HS-5 (cell line): Measurements from ENCODE around the gene TRABD.

Experiments used
- DNase-seq: peaks from one replicate; pipeline ENCODE4 v3.0.0-alpha.2; 2012; ENCODE audit warnings: low read depth

The TRABD gene

DNA sequence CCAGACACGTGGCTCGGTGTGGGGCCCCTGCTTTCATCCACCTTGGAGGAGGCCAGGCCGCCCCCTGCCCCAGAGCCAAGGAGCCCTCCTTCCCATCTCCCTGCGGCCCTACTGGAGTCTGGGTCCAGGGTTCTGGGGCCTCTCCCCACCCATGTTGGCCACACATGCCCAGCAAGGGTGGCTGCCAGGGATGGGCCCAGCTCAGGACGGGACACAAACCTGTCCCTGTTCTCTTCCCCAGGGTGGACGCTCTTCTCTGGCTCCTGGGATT is 10.6 kb upstream of the TRABD start:
- DNase-seq, result no peak

GRCh38 chr22:50175921-50176849 is 9.5 kb upstream of the TRABD start:
- DNase-seq, result no peak

- DNase-seq, result no peak
These were observed 8.7 kb upstream of the TRABD start for GRCh38 chr22:50176850-50177536.

DNA sequence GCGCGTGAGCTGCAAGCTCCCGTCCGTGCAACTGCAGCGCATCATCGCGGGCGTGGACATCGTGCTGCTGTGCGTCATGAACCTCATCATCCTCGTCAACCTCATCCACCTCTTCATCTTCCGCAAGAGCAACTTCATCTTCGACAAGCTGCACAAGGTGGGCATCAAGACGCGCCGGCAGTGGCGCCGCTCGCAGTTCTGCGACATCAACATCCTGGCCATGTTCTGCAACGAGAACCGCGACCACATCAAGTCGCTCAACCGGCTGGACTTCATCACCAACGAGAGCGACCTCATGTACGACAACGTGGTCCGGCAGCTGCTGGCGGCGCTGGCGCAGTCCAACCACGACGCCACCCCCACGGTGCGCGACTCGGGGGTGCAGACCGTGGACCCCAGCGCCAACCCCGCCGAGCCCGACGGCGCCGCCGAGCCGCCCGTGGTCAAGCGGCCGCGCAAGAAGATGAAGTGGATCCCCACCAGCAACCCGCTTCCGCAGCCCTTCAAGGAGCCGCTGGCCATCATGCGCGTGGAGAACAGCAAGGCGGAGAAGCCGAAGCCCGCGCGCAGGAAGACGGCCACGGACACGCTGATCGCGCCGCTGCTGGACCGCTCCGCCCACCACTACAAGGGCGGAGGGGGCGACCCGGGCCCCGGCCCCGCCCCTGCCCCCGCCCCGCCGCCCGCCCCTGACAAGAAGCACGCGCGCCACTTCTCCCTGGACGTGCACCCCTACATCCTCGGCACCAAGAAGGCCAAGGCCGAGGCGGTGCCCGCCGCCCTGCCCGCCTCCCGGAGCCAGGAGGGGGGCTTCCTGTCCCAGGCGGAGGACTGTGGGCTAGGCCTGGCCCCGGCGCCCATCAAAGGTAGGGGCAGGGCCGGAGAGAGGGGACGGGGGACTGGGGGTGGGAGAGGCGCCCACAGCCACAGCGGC is 7.9 kb upstream of the TRABD start:
- no peak for DNase-seq

DNA sequence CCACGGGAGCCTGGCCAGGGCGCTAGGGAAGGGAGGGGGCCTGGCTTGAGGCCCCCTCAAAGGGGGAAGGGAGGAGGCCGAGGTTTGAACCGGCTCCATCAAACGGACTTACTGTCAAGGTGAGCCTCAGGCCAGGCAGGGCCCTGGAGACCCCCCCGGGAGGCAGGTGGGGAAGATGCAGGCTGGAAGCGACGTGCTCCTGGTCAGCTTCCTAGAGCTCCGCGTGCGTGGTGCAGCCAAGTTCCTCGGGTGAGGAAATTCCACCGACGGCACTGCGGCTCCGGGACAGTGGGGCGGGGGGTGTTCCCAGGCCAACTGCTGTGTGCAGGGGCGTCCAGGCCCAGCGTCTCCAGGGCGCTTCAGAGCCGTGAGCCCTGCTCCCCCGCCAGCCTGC is 7.2 kb upstream of the TRABD start:
- no peak for DNase-seq

- DNase-seq, result no peak
These were observed 6.5 kb upstream of the TRABD start for GRCh38 chr22:50178871-50179869.

- no peak for DNase-seq
These were observed 5.6 kb upstream of the TRABD start for GRCh38 chr22:50179937-50180726.

DNA sequence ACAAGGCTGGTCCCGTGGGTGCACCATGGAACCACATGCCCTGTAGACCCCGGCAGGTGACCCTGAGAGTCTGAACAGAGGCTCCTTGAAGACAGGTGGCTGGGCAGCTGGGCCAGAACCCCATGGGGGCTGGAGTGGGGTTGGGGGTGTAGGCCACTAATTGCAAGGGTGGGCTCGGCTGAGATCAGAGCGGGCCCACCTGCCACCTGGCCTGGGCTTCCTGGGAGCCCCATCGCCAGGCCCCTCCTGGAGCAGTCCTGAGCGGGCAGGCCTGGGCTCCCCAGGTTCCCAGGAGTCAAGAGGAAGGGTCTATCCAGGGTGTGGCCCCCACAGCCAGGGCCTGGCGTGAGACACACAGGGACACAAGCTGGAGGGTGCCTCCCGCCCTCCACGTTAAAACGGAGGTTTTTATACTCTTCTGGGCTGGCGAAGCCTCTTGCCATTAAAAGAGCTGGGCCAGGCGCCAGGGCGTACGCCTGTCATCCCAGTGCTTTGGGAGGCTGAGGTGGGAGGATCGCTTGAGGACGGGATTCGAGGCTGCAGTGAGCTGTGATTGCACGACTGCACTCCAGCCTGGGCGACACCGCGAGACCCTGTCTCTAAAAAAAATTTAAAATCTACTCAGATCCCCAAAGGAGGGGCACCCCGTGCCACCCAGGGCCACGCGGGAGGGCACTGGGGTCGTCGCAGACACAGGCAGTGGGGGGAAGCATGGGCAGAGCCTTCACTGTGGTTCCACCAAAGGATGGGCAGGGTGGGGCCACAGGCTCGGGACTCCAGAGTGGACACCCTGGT is 4.8 kb upstream of the TRABD start:
- DNase-seq, result no peak

- no peak for DNase-seq
These were observed 3.3 kb upstream of the TRABD start for GRCh38 chr22:50182176-50183081.

- DNase-seq, result no peak
These were observed 2.4 kb upstream of the TRABD start for GRCh38 chr22:50183141-50183971.

- no peak for DNase-seq
These were observed 1.5 kb upstream of the TRABD start for GRCh38 chr22:50184004-50184901.

- DNase-seq, result no peak
These were observed 775 bp upstream of the TRABD start for GRCh38 chr22:50184902-50185374.

DNA sequence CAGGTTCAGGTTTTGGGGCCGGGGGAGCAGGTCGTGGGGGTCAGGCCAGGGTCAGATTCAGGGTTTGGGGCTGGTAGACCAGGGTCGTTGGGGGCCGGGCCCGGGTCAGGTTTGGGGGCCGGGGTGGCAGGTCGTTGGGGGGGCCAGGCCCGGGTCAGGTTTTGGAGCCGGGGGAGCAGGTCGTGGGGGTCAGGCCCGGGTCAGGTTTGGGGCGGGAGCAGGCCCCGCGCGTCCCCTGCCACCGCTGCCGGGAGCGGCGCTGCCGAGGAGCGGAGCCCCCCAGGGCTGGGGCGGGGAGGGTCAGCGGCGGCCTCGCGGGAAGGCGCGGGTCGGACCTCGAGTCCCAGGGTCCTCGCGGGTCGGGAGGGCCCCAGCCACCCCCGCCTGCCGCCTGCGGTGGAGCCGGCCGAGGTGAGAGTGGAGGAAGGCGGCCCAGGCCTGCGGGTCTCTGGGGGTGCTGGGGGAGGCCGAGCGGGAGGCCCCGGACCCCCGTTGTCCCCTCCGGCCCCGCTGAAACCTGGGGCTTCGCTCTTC is 535 bp downstream of the TRABD start:
- no peak for DNase-seq

DNA sequence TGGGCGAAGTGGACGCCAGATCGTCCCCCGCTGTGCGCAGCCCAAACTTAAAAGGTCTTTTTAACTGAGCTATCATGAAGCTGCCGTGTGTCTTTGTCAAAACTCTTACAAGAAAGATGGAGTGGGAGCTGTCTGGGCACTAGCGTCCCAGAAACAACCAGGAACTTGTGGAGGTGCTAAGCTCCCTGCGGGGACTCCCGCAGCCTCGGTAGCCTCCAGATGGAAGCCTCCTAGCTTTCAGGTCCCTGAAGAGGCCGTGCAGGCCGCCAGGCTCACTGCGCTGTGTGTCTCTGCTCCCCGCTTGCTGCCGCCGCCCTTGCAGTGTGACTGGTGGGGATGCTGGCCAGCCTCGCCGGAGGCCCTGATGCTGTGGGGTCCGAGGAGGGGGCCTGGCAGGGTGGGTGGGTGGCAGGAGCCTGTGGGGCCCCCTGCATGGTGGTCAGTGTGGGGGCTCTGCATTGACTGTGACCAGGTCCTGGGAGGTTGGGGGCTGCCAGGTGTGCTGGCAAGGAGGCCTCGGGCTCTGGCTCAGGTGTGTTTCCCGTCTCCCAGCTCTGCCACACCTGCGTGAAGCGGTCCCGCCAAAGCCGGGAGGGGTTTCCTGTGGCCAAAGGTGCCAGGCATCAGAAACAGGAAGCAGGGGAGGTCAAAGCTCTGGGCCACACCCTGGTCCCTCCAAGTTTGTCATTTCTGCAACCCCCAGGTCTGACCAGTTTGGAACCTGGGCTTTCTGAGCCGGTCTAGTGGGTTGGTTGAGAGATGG is 1.2 kb downstream of the TRABD start:
- DNase-seq, result no peak

- DNase-seq, result no peak
These were observed 2.6 kb downstream of the TRABD start for GRCh38 chr22:50188356-50188755.
